Measurements from ENCODE around the gene VTN.

GRCh38 chr17:28330671-28331070 lies 39.4 kb downstream of the VTN start:
- TF ChIP-seq EZH2 (IDR thresholded peaks at IDR 0.05): no peak
- no peak for TF ChIP-seq POLR2AphosphoS5 (IDR thresholded peaks at IDR 0.05; ENCODE audit: borderline replicate concordance, low read depth, low read length)

Data from SK-N-MC (cell line).